Measurements from ENCODE around the gene NOC2L.

NOC2L gene

DNA sequence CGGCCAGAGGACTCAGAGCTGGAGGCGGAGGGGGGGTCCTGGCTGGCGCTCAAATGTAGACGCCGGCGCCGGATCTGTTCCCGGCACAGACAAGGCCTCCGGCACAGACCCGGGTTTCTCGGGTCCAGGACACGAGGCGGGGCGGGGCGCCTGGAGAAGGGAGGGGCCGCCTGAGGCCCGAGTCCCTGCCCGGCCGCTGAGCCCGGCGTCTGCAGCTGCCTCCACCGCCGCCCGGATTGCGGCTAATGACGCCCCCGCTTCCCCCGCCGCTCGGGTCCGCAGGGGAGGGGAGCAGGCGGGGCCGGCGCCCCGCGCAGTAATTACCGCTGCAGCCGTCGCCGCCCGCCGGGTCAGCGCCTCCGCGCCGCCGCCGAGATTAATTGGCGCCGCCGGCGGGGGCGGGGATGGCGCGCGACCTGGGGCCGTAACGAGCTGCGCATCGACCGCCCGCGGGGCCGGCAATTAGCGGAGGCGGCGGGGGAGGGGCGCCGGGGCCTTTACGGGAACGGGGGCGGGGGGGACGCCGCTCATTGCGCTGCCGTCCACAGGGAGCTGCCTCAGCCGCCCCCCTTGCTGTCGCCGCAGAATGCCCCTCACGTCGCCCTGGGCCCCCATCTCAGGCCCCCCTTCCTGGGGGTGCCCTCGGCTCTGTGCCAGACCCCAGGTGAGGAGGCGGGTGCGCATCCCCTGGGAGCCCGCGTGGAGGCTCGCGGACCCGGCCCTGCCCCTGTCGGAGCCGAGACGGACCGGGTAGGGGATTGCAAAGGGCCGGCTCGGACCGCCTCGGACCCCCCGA, 17.3 kb downstream of the NOC2L start:
- TF ChIP-seq CTCF (conservative IDR thresholded peaks at IDR 0.05; ENCODE audit: low read depth, low read length) = no peak
- DNase-seq (ENCODE audit: low read depth) = no peak
- peak overlapping the region; percentile 42 for H3K4me3 ChIP-seq (ENCODE audit: low read length)

GRCh38 chr1:941015-941587, 18.0 kb downstream of the NOC2L start:
- no peak for DNase-seq (ENCODE audit: low read depth)
- peak overlapping the region; percentile 28 for H3K4me3 ChIP-seq (ENCODE audit: low read length)

DNA sequence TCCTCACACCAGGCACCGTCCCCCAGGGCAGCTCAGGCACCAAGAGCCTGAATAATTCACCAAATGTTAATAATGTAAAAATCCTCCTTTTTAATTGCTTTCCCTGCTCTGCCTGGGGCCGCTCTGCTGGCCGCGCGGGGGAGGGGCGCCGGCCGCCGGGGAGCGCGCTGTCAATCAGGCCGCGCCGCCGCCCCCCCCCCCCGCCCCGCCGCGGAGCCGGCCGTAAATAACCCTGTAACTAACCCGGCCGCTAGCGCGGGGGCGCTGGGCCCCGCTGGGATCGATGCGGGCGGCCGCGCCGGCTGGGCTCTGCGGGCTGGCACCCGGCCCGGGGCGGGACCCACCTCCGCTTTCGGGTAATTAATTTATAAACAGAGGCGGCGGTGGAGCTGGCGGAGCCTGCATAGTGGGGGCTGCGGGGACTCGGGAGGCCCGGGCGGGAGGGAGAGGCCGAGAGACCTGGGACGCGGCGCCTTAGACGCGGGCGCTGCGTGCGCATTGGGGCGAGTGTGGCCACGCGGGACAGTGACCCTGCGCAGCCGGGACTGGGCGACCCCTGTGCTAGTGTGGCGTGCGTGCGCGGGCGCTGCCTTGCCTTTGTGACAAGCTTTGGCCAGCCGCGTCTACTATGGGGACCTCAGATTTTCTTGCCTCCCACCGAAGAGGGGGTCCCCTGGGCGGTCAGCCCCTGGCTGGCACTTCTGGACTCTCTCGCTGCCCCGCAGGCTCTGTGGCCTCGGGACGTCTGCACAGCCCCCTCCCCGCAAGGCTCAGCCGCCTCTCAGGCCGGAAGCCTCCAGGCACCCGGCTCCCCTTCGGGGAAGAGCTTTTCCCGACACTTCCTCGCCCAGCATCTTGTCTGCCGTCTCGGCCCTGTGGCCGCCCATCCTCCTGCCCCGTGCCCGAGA, 18.7 kb downstream of the NOC2L start:
- peak overlapping the region; percentile 28 for H3K4me3 ChIP-seq (ENCODE audit: low read length)
- TF ChIP-seq CTCF (conservative IDR thresholded peaks at IDR 0.05; ENCODE audit: low read depth, low read length) = no peak
- DNase-seq (ENCODE audit: low read depth) = no peak

More at GRCh38 chr1:941015-941587, 18.0 kb downstream of the NOC2L start:
- TF ChIP-seq CTCF (conservative IDR thresholded peaks at IDR 0.05; ENCODE audit: low read depth, low read length) = no peak

DNA sequence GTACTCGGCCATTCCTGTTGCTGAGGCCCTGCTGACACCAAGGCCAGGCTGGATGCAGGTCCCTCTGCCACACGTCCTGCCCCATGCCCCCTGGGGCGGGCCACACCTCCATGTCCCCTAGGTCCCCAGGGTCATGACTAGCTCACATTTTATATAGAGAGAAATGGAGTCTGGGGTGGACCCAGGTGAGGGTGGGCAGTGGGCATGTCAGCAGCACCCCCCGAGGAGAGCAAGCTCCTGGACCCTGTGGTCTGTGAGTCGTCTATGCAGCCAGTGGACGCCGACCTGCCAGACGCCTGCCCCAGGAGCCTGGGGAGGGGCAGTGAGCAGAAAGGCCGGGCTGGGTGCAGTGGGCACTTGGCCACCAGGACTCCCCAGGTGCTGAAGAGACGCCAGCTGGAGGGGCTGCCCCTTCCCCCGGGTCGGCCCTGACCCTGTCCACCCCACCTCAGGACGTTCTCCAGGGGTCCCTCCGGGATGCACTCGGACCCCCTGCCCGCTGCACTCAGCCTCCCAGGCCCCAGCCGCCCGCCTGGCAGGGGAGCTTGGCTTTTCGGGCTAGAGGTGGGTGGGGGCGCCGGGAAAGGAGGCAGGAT, 19.4 kb downstream of the NOC2L start:
- no peak for DNase-seq (ENCODE audit: low read depth)
- H3K4me3 ChIP-seq (ENCODE audit: low read length) = no peak overlapping the region
- no peak for TF ChIP-seq CTCF (conservative IDR thresholded peaks at IDR 0.05; ENCODE audit: low read depth, low read length)

- no peak overlapping the region for H3K4me3 ChIP-seq (ENCODE audit: low read length)
- TF ChIP-seq CTCF (conservative IDR thresholded peaks at IDR 0.05; ENCODE audit: low read depth, low read length) = no peak
- DNase-seq (ENCODE audit: low read depth) = no peak
Observed at GRCh38 chr1:938711-939489, 20.2 kb downstream of the NOC2L start.

GRCh38 chr1:938088-938683, 20.9 kb downstream of the NOC2L start:
- peak; percentile 38 for DNase-seq (ENCODE audit: low read depth)
- no peak overlapping the region for H3K4me3 ChIP-seq (ENCODE audit: low read length)
- peak; percentile 69 for TF ChIP-seq CTCF (conservative IDR thresholded peaks at IDR 0.05; ENCODE audit: low read depth, low read length)
